Thoracic aorta (tissue), 2 donors: ENCODE data around the gene CD53. TPM values are rescaled to one million over a fixed set of nuclear protein-coding genes. Genes with fewer than 3 reads are reported as not detected.

Source experiments
- ATAC-seq: fragments of 150-250 bp; one replicate; pipeline ENCODE4 v1.8.0; 2017; ENCODE audit warnings: low read depth; ENCODE audit not compliant: insufficient number of reproducible peaks, low FRiP score
- DNase-seq: peaks from one replicate; pipeline ENCODE4 v3.0.0-alpha.2; 2020; ENCODE audit warnings: low spot score
- H3K27ac ChIP-seq, 2 donors: fragments of 200-600 bp; sonication (generic); 1 replicate in 1 of 2; 2 replicates in 1 of 2; pipeline ENCODE4 v1.5.1; 2016; ENCODE audit warnings: mild to moderate bottlenecking in 2 of 2, moderate library complexity in 2 of 2
- H3K27me3 ChIP-seq: fragments of 200-600 bp; sonication (generic); replicated peaks from 2 replicates; pipeline ENCODE4 v1.6.0; 2016; ENCODE audit warnings: mild to moderate bottlenecking; ENCODE audit not compliant: insufficient read depth
- H3K36me3 ChIP-seq: fragments of 200-600 bp; sonication (generic); one replicate; pipeline ENCODE4 v1.5.1; 2016
- H3K4me1 ChIP-seq, 2 donors: fragments of 200-600 bp; sonication (generic); 1 replicate in 1 of 2; 2 replicates in 1 of 2; pipeline versions ENCODE4 v1.5.1 to v1.6.0; 2016; ENCODE audit warnings: low read depth in 2 of 2, mild to moderate bottlenecking in 1 of 2; ENCODE audit not compliant: control insufficient read depth in 1 of 2
- H3K4me3 ChIP-seq: fragments of 200-600 bp; sonication (generic); 2 replicates; pipeline ENCODE4 v1.5.1; 2016; ENCODE audit warnings: mild to moderate bottlenecking
- H3K9me3 ChIP-seq: fragments of 200-600 bp; sonication (generic); 2 replicates; pipeline ENCODE4 v1.5.1; 2016
- CTCF ChIP-seq: fragments of 200-600 bp; sonication (generic); IDR thresholded peaks from one replicate; pipeline ENCODE4 v1.5.1; 2019; ENCODE audit warnings: antibody characterized with exemption
- total RNA-seq, 2 donors: library from RNA; depleted of rRNA; stranded (reverse); fragments of >200 nt; gene quantifications; one replicate each; pipeline versions ENCODE4 v1.1.0 to v1.2.3, GENCODE V29; 2016

The CD53 gene
- total RNA-seq, 2 donors from 2014 or later, result 55.6 to 60.9 TPM

DNA sequence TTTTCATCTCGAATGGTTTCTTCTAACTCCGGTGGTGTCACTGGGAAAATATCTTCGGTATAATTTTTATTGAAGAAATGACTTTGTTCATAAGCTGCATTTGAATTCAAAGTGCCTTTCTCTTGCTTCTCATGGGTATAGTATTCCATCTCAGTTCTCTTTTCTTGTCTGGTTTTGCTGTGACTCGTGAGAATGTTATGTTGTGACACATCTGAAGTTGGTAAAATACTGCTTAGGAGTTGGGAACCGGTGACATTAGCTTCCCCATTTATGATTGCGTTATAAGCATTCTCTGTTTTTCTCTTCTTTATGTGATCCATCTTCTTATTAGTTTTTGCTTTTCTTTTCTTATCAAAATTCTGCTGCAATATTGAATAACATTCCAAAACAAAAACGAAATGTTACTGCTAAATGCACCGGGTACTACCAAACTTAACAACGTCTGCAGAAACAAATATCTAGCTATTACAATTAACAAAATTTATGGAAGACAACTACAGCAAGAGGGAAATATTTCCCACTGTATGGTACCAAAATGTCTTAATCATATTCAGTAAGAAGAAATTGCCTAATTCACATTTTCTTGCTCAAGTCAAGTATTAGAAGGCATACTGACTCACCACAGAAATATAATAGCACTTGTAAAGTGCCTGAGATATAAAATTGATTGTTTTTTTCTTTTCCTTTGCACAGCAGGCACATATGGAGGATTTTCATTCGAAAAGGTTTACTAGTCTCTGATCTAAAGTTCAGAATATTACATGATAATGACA lies 75.3 kb downstream of the CD53 start:
- no peaks in the 10 kb centered on the region for H3K4me1 ChIP-seq
- no peaks in the 10 kb centered on the region for H3K9me3 ChIP-seq
- no peaks in the 10 kb centered on the region for H3K27me3 ChIP-seq
- H3K4me3 ChIP-seq, result no peak overlapping the region
- no peak for DNase-seq
- no peak for TF ChIP-seq CTCF
- no peak for ATAC-seq
- H3K27ac ChIP-seq, result no peak overlapping the region
- peaks cover 15% of the 10 kb centered on the region for H3K36me3 ChIP-seq

Other genes starting within 250 kb of the CD53 start
- gene KCNA3, start 198.2 kb upstream of the CD53 start, total RNA-seq, result 1 to 10 TPM; 1.8 to 3.9 TPM
- 1 to 10 TPM; 3.0 TPM for gene LRIF1, start 90.8 kb downstream of the CD53 start, total RNA-seq